GM21576 (cell line): ENCODE measurements around the gene CHD3.

Source experiments
- ATAC-seq: cut with Tn5 transposase; IDR thresholded peaks from one replicate; pipeline ENCODE4 v1.9.1; 2021; ENCODE audit warnings: mild to moderate bottlenecking, moderate library complexity; ENCODE audit not compliant: unreplicated experiment

CHD3 gene

DNA sequence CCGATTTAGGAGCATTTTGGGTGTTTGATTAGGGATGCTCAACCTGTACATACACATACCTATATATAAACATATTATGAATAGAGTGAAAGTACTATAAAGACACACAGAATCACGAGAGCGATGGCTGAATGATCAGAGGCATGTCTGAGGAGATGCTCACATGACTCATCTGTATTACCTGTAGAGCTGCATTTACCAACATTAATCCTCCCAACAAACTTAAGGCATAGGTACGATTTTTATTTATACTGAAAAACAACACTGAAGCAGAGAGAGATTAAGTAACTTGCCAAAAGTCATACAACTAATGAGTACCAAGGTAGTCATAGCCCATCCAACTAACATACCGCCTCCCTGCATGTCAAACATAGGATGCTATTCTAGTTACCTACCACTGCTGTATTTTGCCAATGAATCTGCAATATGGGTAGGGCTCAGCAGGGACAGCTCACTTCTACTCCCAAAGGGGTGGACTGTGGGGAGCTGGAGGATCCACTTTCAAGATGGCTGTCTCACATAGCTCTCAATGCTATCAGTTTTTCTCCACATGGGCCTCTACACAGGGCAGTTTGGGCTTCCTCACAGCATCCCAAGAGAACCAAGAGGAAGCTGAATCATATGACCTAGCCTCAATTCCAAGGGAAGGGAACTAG, 23.5 kb upstream of the CHD3 start:
- ATAC-seq, result no peak

DNA sequence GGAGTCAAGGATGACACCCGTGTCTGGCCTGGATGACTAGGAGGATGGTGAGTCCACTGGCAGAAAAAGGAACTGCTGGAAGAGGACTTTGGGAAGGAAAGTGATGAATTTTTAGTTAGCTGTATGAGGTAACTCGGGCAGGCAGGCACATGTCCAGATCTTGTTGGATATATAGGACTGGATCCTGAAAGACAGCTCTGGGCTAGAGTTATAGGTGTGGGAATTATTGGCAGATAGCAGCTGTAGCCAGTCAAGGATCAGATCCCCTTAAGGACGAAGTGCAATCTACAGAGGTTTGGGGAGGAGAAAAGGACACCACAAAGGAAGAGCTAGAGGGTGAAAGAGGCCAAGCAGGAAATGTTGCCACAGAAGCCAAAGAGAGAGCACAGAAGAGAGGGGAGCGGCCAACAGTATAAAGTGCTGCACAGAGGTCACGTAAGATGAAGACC, 20.7 kb upstream of the CHD3 start:
- ATAC-seq, result no peak

DNA sequence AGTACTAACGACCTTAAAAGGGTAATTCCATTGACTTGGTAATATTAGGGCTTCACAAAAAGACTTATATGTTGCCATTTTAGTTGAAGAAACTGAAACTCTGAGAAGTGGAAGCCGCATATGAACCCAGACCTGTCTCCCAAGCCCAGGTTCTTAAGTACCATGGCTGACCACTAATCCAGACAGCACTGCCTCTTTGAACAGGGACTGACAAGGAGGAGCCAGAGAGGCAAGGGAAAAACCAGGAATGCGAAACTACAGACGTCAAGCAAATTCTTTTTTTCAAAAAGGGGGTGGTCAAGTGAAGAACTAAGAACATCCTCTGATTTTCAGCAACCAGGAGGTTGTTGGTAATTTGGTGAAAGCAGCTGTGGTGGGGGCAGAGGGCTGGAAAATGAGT, 15.5 kb upstream of the CHD3 start:
- ATAC-seq, result no peak

DNA sequence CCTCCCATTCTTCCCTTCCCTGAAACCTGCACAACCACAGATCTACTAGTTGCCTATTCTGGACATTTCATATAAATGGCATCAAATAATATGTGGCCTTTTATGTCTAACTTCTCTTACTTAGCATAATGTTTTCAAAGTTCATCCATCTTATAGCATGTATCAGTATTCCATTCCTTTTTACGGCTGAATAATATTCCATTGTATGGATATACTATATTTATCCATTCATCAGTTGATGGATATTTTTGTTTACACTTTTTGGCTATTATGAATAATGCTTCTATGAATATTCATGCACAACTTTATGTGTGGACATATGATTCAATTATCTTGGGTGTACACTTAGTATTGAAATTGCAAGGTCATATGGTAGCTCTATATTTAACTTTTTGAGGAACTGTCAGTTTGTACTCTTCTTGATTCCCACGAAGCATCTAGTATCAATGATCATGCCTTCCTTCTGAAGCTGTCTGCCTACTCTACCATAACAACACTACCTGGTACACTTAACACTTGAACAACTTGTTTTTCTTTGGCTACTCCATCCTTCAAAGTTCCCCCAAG, 12.7 kb upstream of the CHD3 start:
- ATAC-seq, result no peak

DNA sequence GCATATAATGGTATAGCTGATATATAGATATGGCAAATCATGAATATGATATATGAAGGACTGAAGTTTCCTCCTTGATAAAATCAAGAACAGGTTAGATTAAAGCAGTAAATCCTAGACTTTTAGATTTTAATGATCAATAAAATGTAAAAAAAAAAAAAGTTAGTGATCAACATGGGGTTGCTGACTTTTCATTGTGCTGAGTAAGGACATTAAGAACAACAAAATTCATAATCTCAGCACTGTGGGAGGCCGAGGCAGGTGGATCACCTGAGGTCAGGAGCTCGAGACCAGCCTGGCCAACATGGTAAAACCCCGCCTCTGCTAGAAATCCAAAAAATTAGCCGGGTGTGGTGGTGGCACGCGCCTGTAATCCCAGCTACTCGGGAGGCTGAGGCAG, 10.4 kb upstream of the CHD3 start:
- ATAC-seq, result no peak

DNA sequence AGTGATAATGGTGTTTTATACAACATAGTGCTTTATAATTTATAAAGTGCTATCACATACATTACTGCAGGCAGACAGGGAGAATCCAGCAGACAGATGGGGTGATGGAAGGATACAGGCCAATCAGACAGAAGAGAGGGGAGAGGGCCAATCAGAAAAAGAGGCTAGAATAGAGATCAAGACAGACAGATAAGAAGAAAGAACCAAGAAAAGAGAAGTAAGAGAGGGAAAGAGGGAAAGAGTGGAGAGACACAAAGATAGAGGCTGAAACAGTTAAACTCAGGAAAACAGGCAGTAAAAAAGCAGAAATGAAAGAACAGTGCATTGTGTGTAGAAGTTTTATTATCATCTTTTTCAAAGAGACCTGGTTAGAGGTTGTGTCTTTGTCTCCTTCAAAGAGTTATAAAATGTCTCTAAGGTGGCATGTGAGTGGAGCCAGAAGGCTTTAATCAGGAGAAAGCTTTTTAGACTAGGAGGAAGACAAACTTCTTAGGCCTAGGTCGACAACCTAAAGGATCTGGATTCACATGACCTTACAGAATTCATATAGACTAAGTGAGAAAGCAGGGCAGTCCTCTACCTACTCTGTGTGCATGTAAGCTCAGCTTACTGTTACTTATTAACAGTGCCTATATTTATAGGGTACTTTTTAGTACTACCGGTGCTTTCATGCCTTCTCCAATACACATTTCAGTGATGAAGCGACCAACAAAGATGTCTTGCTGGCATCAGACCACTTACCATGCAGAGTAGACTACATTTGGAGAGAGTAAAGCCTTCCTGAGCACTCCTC, 8.3 kb upstream of the CHD3 start:
- ATAC-seq, result no peak

DNA sequence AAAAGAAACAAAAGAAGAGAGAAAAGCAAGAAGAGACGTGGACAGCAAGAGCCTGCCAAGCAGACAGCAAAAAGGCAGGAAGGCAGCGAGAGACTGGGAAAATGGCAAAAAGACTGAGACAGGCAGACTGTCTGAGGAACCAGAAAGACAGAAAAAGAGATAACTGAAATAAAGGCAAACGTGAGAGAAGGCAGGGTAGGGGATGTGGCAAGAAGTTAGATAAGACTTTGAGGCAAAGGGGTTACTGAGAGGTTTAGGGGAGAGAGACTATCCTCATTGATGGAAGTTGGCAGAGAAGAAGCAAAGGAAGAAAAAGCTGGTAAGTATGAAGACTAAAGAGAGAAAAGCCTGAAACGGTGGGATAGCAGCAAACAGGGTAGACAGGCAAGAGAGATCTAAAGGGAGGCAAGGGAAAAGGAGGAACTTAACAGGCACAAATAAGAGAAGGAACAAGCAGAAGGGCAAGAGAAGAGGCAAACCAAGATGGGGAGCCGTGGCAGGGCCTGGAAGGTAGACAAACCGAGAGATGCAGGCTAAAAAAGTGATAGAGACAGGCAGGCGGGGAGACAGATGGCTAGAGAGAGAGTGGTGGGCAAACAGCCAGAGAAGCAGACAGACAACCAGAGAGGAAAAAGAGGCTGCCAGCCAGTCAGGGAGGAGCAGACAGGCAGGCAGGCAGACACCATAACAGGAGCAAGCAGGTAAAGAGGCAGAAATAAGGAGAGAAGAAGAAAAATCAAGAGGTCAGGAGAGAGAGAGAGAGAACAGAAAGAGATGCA, 7.1 kb upstream of the CHD3 start:
- ATAC-seq, result no peak

DNA sequence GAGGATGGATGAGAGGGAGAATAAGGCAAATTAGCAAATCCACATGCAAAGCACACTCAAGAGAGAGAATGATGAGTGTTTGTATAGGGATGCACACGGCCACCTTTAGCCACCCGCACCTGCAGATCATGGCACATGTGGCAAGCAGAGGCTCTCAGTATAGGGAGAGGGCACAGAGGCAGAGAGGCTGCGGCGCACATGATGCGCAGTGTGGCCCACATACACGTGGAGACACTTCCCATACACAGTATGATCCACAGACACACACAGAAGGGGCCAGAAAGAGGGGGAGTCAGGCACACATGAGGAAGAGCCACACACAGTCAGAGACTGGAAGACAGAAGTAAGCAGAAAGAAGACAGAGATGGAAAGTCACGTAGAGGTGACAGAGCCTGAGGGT, 6.5 kb upstream of the CHD3 start:
- no peak for ATAC-seq

DNA sequence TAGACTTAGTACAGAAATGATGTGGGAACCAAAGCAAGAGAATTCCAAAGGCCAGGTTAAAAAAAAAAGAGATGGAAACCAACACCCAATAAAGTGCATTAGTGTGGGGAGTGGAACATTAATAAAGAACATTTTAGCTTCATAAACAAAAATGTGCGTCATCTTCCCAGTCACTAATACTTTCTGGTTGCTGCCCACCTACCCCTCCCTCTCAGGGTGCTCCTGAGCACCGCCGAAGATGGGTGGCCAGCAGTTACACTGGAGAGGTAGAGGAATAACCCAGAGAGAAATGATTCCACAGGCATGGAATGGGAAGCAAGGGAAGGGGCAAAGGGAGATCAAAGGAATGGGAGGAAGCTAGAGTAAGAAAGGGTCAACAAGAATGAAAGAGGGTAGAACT, 6.0 kb upstream of the CHD3 start:
- no peak for ATAC-seq

DNA sequence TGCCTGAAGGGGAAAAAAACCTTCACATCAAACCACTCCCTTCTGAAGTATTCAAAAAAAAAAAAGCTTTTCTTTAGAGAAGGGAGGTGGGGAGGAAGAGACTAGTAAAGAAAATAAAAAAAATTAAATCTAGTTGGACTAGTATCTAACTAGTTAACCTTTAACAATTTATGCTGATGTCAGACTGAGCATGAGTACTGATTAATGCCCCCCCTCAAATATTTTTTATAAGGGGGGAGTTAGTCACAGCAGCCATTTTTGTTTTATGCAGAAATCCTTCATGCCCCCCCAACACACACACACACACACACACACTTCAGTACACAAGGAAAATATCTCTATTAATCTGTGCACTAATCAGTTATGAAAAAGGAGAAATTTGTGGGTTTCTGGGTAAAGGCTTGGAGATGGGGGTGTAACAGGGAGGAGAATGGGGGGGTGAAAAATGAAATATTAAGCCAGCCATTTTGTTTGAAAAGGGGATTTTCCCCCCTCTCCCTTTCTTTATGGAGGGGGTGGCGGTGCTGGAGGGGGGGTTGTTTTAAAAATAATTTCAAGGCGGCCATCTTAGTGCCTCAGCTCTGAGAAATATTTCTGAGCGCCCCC, 4.7 kb upstream of the CHD3 start:
- no peak for ATAC-seq

DNA sequence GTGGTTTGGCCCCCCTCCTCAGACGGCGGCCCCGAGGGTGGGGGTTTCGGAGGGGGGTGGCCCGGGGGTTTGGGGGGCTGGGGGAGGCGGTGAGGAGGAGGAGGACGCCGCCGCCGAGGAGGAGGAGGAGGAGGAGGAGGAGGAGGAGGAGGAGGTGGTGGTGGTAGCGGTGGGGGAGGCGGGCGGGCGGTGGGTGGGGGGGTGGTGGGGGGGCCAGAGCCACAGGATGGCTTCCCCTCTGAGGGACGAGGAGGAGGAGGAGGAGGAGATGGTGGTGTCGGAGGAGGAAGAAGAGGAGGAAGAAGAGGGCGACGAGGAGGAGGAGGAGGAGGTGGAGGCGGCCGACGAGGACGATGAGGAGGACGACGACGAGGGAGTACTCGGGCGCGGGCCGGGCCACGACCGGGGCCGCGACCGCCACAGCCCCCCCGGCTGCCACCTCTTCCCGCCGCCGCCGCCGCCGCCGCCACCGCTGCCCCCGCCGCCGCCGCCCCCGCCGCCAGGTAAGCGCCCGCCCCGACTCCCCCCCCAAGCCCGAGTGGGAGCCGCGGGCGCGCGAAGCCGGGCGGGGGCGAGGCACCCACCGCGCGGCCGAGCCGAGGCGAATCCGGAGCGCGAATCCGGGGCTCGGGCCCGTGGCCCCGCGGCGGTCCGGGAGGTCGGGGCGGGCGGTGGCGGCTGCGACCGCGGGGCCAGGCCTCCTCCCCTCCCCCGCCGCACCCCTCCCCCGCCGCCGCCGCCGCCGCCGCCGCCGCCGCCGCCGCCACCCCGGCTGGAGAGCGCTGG, 3.8 kb upstream of the CHD3 start:
- no peak for ATAC-seq

DNA sequence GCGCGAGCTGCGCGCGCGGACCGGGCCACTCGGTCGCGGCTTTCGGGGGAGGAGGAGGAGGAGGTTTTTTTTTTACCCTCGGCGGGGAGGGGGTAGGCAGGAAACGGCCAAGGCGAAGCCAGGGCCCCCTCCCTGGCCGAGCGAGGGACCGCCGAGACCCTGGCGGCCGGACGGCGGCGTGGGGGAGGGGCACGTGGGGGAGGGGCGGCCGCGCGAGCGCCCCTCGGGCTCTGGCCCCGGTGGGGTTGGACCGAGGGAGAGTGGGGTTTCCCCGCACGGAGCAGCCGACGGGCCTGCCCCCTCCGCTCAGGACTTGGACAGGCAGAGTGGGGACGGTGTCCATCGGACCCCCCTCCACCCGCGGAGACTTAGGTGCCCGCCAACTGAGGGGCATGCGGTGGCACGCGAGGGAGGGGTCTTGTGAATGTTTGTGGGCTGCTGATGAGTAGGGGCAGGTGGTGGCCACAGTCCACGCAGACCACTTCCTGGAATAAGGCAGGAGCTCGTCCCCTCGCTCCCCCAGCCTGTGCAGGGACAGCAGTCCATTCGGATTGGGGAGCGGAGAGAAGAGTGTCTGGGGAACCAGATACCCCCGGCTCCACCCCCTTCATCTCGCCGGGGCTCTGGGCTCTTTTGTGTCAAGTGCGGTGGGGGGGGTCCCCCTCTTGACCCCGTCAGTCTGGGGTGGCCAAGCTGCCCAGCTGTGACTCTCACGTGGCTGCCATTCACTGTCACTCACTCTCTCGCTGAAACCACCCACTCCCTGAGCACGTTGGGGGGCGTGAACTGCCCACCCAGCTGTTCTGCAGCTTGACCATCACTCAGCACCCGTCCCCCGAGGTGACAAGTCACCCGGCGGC, 3.0 kb upstream of the CHD3 start:
- no peak for ATAC-seq

DNA sequence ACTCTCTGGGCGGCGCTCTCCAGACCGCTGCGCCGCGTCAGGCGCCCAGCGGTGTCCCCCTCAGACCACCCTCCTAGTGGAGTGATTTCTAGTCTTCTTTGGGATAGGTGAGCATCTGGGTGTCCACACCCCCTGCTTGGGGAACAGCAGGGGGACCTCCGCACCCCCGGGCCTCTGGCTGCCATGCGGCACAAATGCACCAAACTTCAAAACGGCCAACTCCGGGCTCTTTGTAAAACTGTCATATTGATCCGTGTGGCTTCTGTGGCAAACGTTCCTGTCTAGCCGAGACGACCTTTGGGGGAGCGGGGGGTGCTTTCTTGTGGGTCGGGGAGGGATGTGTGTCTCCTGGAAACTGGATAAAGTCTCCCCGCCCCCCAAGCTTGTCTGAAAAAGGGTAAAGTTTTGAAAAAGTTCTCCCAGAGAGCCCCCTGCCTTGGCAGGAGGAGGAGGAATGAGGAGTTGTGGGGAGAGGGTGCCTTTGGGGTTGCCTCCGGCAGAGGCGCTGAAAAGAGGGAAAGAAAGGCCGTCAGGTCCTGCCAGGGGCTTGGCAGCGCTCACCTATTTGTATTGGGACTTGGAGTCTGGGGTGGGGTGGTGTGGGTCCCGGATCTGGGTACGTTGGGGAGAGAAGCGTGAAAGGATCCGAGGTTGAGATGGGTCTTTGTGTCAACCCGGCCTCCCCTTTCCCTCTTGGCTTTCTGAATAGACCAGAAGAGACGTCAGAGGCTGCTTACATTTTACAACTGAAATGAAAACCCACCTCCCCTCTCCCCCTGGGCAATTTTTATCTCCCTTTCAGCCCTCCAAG, 2.2 kb upstream of the CHD3 start:
- ATAC-seq, result no peak

DNA sequence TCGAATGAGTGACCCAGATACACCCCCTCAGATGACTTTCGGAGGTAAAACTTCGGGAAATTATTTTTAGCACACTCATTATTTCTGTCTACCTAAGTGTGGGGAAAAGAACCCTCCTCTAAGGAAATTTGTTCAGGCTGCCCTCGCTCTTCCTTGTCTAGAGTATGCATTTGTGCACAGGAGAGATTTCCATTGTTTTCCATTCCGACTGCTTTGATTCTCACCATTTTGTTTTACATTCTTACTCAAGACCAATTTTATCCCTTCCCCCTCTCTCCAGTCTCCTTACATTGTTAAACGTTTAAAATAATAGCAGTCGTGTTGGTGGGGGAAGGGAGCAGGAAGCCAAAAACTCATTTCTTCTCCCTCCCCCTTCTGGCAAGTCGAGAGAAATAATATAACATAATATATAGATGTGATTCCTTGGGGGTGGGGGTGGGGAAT, 1.5 kb upstream of the CHD3 start:
- no peak for ATAC-seq

DNA sequence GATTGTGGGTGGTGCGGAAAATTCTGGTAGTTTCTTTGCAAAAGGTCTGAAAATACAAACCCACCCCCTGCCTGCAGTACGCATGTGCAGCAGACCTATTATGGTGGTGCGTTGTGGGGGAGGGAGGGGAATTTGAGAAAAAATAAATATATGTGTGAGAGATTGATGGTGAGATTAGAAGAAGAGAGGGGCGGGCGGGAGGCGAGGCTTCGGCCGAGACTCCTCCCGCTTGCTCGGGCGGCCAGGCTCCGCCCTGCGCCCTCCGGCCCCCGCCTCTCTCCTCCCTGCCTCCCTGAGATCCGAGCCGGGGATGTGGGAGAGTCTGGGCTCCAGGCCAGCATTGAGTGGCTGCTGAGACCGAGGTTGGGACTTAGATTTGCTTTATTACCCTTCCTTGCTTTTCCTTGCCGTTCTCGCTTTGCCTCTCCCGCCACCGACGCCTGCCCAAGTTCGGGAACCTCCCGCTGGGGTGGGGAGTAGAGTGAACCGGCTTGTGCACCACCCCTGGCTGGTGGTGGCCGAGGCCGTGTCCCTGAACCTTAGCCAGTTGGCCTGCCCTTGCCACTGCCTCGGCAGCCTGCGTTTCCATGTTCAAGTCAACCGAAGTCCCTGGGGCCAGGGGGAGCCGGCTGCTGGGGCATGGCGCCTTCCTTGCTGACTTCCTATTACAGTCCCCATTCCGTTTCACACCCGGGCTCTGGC, 956 bp upstream of the CHD3 start:
- no peak for ATAC-seq

DNA sequence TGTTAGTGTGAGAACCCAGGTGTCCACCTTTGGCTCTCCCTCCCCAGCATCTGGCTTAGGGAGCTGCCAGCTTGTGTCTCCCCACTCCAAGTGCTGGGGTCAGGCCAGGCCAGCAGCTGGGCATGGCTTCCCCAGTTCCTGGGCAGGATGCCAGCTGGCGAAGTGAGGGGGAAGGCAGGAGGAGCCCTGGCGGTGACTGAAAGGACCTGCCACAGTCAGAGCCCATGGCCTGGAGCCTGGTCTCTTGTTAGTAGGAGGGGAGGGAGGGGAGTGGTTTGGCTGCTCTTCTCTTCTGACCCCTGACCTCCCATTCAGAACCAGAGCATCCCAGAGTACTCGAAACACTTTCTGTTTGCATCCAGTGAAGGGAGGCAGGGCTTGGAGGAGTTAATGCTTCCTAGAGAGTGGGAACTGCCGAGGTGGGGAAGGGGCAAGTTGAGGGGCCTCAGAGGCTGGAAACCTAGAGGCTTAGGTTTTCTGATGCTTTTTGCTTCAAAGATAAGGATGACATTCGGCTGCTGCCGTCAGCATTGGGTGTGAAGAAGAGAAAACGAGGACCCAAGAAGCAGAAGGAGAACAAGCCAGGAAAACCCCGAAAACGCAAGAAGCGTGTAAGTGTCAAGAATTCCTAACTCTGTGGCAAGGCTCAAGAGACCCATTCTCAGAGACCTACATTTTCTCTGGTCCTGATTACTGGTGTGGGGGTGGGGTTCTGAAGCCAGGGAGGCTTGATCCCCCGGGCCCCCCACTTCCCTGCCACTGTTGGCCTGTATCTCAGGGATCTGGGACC, 772 bp downstream of the CHD3 start:
- ATAC-seq, result no peak
